Forelimb muscle (tissue), 1 donor: ENCODE measurements around the gene POLA1. TPM values are rescaled to one million over a fixed set of nuclear protein-coding genes. Genes with fewer than 3 reads are reported as not detected.

ENCODE experiments used
- DNase-seq: peaks from one replicate; pipeline ENCODE4 v3.0.0-alpha.2; 2013; ENCODE audit warnings: low read depth
- polyA plus RNA-seq: library from polyadenylated mRNA; unstranded; fragments of 120-200 nt; gene quantifications from one replicate; pipeline ENCODE4 v1.2.1, GENCODE V29; 2013; ENCODE audit not compliant: insufficient read length

Gene POLA1
- polyA plus RNA-seq, 1 donor: 16.1 TPM

DNA sequence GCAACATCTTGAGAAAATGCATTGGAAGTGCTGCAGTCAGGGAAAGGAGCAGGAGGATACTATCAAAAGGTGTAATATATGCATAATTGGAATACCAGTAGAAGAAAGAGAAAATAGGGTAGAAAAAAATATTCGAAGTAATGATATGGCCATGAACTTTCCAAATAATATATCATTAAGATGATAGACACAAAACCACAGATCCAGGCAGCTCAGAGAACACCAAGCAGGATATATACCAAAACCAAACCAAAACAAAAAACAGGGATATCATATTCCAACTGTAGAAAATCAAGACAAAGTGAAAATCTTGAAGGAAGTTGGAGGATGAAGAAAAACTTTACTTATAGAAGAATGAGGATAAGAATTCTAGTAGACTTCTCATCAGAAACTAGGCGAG is 9.7 kb upstream of the POLA1 start:
- no peak for DNase-seq

DNA sequence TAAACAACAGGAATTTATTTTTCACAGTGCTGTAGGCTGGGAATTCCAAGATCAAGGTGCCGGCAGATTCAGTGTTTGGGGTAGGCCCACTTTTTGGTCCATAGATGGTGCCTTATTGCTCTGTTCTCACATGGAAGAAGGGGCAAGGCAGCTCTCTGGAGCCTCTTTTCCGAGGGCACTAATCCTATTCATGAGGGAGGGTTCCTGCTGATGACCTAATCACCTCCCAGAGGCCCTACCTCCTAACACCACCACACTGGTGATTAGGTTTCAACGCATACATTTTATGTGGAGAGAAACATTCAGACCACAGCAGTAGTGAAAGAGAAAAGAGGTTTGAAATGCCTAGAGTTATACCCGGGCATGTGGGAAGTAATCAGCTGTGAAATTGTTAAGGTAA is 1.4 kb upstream of the POLA1 start:
- DNase-seq: no peak

DNA sequence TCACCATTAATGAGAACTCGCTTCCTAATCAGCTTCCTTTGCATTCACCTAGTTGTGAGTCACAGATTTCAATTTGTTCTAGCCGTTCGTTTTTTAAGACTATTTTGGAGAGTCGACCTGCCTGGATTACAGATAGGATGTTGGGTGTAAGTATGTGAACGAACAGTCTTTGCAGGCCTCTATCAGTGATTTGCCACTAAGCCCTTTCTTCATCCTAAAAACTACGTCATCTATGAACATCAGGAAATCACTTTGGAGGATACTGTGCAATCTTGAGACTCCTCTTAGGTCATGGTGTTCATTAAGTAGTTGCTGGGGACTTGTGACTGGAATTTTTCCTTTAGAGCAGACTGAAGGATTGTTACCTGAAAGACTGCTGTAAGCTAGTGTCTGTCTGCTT is 1.1 kb downstream of the POLA1 start:
- DNase-seq: no peak

DNA sequence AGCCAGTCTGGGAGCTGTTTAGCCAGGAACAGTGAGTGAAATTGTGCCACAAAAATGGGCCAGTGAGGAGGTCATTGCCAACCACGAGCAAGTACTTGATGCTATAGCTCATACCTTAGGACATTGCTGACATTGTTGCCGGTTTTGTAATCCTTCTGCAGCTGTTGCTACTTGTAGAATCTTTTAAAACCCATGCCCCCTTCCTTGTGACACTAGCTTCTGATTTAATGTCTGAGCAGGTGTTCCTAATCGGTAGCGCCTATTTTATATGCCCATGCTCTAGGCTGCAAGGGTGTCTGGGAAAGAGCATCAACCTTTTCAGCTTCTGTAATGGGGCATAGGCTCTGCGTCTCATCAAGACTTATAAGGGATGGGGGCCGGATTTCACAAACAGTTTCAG is 2.6 kb downstream of the POLA1 start:
- DNase-seq: no peak

DNA sequence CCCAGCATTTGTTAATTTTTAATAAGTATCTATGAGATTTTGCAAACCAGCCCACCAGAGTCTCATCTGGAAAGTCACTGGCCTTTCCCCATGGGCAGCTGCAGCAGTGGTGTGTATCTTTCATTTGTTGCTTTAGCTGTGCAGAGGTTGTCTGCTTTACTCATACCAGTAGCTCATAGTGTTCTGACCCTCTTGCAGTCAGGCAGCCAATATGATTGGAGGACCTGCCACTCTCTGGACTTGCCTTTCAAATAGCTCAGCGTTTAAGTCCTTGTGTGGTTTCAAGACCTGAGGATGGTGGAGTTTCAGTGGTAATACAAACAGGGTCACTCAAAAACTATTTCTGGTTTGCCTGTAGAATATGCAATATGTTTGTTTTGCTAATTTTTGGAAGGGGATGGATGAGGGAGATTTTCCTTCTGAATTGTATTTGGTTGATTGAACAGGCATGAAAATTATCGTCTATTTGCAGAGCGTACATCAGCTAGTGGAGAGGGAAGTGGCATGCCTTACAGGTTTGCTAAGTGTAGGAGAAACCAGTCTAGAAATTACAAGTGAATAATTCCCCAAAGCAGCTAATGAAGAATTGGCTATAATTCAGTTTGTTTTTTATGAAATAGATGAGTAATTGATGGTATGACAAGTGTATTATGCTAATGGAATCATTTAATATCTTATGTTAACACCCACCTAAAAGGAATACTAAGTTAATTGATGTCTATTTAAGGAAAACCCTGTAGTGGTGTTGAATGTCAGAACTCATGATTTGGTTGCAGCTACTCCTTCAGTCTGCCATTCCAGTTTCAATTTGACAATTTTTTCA is 8.9 kb downstream of the POLA1 start:
- DNase-seq: no peak

DNA sequence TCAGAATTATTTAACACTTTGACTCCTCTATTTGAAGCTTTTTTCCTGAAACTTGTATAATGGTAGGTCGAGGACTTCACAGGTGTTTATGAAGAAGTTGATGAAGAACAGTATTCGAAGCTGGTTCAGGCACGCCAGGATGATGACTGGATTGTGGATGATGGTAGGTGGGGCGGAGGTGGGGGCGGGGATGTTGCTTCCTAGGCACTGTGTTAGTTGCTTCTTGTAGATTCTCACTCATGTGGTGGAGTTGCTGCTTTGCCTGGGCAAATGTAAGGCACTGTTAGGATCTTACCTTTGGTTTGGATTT is 9.4 kb downstream of the POLA1 start:
- DNase-seq: no peak

DNA sequence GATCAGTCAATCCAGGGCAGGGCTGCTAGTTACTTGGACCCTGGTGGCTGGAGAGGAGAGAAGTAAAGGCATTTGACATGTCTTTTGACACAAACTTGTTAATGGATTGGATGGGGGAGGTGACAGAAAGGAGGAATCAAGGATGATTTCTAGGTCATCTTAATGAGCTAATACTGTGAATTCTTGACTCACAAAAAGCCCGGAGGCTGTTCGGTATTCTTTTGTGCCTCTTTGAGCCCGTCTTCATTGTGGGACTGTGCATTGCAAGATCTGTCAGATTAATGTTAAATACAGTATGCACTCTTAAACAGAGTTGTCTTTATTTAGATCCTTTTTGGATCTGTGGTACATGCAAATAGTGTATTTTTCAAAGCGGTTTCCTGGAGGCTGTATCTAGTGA is 25.1 kb downstream of the POLA1 start:
- no peak for DNase-seq

DNA sequence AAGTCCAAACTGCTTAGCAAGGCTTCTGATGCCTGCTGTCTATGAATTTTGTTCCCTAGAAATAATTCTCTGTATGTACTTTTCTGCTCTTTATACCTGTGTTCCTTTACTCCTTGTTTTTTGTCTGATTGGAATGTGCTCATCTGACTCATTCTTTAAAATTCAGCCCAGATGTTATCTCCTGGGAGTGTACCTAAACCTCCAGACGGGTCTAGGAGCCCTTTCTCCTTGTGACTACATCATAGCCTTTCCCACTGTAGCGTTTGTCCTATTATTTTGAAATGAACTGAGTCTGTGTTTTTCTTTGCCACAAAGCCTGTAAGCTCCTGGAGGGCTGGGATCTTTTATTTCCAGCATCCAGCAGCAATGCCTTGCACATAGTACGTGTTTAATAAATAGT is 26.3 kb downstream of the POLA1 start:
- DNase-seq: no peak

DNA sequence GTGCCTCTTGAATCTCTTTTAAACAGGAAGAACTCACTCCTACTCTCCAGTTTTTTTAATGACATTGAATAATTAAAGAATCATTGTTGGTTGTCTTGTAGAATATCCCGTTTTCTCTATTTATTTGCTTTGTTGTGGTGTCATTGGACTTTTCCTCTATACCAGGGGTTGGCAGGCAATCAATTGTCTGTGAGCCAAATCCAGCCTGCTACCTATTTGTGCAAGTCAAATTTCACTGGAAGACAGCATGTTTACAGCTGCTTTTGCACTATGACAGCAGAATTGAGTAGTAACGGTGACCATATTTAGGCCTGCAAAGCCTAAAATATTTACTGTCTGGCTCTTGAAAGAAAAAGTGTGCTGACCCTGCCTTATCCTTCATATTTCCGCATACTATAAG is 34.8 kb downstream of the POLA1 start:
- no peak for DNase-seq

DNA sequence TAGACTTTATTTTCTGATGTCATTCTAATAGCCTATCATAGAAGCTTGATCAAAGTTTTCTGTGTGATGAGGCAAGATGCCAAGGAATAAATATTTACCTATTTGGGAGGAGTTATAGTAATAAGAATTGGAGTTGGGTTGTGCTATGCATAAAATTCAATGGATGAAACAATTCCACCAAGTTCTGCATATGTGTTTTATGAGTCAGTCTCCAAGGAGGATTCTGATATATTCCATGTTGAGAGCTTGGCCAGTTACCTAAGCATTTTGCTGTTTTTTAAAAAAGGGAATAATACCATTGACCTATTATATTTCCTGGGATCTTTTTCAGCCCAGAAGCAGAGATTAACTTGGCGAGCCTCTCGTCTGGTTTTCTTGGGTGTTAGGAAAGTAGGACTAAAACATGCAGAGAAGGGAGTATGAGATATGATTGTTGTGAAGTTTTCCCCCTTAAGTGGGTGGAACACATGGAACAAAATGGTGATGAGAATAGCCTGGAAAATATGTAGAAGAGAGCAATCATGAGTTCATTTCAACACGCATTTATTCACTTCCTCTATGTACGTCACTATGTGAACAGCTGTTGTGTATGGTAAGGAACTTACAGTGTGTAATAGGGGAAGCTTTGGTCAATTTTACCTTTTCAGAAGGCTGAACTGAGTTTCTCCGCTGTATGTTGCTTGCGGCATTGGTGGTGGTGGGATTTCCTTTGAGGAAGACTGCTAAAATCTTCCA is 39.2 kb downstream of the POLA1 start:
- no peak for DNase-seq

DNA sequence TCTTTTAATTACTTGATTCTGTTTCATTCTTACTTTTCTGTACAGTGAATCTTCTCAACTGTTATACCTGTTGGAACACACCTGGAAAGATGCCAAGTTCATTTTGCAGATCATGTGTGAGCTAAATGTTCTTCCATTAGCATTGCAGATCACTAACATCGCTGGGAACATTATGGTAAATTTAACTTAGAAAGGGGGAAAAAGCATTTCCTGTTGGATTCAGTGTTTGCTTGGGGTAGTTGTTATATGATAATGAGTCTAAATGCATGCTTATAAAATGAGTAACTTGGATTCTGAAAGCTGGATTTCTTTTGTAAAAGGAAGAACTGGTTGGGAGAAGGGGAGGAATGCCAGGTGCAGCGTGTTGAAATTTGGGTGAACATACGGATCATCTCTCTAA is 47.6 kb downstream of the POLA1 start:
- no peak for DNase-seq

DNA sequence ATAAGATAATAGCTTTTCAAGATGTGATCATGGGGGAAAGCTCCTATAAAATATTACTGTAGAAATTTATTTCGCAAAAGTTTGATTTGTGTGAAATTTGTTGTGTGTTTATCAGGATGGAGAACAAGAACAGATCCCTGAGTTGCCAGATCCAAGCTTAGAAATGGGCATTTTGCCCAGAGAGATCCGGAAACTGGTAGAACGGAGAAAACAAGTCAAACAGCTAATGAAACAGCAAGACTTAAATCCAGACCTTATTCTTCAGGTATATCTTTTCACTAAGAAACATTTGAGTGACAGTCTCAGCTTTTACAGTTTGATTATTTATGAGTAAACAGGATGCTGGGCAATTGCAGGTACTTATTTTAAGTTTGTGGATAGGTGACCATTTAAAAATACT is 54.5 kb downstream of the POLA1 start:
- DNase-seq: no peak

DNA sequence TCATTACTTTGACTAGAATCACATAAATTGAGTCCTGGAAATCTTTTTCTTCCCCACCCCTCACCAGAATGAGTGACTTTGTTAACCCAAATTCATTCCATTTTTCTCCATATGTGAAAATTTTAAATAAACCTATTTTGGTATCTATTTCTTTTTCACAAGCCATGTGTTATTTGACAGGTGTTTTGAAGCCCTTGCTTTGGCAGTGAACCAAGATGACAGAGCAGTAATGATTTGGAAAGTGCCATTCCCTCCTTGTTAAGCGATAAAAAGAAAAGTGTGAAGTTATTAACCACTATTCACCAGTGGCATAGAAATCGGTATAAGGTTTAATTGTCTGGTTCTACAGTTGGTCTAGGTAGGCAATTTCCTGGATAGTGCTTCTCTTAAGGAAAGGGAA is 66.1 kb downstream of the POLA1 start:
- DNase-seq: no peak

DNA sequence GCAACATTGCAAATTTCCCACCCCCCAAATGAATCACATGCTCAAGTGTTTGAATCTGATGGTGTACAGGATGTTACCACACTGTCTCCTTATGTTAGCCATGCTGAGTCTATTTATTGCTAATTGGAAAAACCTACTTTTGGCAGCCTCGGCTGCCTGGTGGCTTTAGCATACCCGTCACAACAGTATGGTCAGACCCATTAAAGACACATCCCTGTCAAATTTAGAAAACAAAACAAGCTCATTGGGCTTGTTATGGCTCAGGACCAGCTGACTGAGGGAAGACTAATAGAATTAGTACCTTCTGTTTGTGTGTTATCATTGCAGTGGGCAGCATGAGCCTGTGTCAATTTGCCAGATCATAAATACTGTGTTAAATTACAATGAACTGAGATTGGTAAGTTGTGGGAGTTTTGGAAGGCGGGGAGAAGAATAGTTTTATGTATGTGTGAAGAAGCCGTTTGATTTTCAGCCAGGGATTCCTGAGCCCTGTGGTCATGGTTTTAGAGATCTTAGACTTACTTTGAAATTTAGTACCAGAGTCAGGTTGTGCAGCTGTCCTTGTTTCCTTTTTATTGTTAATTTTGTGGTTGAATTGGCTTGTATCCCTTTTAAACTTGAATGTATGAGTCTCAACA is 66.8 kb downstream of the POLA1 start:
- DNase-seq: no peak

DNA sequence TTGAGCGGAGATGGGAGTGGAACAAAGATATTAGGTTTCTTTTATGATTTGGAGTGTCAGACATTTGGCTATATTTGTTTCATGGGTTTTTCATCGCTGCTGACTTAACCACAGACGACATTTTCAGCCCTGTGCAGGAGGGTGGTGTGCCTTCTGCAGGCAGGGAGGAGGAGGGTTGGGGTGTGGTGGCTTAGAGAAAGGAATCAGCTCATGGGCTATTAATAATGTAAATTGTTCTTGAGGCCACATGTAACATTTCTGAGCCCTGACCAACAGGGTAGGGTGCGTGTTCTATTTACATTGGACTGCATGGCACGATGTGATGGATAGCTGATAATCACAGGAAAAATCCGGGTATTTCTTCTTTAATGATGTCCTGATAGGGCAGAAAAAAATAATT is 67.6 kb downstream of the POLA1 start:
- no peak for DNase-seq

DNA sequence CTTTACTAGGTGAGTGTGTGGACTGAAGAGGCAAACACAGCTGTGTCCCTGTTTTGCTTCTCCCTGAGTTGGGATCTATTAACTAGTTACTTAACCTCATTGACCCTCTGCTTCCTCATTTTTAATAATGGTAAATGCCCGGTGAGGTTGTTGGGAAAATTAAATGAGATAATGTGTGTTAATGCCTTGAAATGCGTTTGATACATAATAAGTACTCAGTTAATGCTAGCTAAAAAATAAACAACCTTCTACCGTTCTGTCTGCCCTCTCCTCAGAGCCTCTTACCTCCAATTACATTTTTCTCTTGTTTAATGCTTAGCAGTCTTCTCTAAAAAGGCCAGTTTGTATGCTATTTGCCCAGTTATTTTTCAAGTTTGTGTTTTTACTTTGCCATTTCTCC is 70.3 kb downstream of the POLA1 start:
- DNase-seq: no peak

DNA sequence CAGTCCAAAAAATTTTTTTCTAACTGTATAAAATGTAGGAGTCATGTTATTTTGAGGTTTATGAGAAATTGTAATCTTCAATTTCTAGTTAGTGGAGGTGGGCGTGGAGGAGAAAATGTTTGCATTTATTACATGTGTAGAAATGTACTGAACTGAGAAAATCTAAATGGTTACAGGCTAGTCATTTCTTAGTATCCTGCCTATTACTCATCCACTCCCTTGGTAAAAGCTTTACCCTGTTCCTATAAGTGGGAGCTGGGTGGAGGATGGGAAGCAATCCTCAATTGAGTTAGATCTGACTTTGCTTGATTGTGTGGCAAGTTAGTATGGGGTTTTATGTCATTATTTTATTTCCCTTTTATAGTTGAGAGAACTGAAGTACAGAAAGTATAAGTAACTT is 73.8 kb downstream of the POLA1 start:
- DNase-seq: no peak

DNA sequence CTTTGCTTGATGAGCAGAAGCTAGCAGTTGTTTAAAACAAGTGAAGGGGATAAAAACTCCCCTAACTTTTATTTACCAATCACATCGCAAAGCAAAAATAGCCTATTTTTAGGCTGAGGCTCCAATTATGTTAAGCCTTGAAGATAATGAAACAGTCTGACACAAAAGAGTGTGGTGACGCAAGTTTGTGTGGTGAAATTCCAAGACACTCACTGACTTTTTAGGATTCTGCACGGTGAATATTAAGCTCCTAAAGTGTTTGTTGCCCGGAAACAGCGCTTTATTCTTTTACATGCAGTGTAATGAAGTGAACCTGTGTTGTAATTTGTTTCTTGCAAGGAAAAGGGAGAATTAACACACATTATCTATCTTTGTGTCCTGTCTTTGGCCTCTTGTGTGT is 74.8 kb downstream of the POLA1 start:
- no peak for DNase-seq

DNA sequence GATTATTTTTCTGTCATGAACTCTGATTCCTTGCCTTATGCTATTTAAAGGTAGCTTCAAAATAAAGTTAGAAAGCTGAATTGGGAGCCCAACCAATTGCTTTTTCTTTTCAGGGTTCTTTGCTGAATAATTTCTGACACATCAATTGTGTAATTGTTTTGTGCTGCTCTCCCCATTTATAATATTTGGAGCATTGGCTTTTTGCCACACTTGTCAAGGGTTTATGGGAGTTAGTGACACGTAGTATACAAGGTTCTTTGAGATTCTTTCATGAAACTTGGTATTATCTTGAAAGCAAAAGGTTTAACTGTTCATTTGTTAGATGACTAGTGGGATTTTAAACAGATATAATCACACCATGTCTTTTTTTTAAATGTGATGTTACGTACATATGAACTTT is 80.9 kb downstream of the POLA1 start:
- no peak for DNase-seq

DNA sequence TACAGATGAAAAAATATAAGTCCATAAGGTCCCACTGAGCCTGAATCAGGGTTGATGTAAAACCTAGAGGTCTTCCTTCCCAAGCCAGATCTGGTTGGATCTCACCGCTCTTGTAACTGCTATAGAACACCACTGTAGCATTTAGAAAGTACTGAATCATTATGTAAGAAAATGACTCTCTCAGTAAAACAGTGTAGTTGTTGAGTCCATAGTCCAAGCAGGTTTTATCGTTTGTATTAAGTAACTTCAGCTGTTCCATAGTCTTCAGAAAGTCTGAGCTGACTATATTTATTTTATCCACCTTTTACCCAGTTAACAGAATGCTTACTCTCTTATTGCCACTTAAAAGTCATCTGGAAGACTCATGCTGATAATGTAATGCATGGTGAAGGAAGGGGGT is 82.2 kb downstream of the POLA1 start:
- DNase-seq: no peak

DNA sequence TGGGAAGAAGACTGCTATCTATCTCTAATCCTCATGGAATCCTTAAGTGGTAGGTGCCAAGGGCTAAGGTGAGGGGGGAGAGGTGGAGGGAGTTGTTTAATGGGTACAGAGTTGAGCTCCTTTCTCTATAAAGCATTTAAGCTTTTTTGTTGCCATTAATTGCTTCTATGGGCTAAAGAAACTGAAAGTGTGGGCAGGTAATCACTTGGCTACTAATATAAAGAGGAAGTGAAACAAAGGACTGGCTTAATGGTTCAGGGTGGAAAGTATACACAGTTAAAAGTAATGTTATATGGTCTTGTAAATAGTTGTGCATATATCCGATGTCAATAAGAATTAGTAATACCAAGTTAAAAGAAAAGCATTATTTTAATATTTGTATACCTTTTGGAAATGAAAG is 83.9 kb downstream of the POLA1 start:
- DNase-seq: no peak

DNA sequence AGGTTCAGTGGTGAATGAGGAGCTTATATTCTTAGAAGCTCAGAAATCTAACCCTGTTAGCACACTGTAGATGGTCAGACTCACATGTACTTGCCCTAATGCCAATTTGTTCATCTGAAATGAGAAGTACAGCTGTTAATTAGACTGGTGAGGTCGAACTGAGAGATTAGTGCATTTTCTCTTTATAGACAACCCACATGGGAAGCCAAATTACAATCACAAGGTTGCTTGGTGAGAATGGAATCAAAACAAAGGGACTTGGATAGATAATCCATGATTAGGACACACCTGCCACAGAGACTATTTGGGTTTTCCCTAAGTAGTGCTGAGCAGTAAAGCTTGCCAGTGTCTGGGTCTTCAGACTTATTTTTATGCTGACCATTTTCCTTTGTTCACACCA is 88.3 kb downstream of the POLA1 start:
- no peak for DNase-seq

DNA sequence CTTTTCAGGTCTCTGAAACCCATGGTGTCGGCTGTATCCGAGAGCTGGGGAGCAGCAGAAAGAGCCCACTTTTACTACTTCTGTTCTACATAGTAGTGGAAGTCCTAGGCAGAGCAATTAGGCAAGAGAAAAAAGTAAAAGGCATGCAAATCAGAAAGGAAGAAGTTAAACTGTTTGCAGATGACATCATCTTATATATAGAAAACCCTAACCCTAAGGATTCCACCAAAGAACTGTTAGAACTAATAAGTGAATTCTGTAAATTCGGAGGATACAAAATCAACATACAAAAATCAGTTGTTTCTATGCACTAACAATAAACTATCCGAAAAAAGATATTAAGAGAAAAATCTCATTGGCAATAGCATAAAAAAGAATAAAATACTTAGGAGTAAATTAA is 95.3 kb downstream of the POLA1 start:
- no peak for DNase-seq
